ENCODE data around the gene CWF19L2.

The CWF19L2 gene

GRCh38 chr11:107282195-107282594, 175.4 kb downstream of the CWF19L2 start:
- DNase-seq: no peak

All from activated CD4-positive, alpha-beta T cell treated with anti-CD3 and anti-CD28 coated beads, Interleukin-2, amount 50 U/mL, for 4 hours (primary cell).